Astrocyte of the cerebellum (primary cell): ENCODE results near the gene RBP5.

Experiments
- DNase-seq: peaks from one replicate; pipeline ENCODE4 v3.0.0-alpha.2; 2011; ENCODE audit warnings: low read depth
- H3K4me3 ChIP-seq: 2 replicates; pipeline ENCODE4 v1.5.1; 2011; ENCODE audit warnings: mild to moderate bottlenecking, low read depth, low read length, moderate library complexity
- CTCF ChIP-seq: IDR thresholded peaks from 2 replicates; pipeline ENCODE4 v1.5.1; 2012; ENCODE audit warnings: low read length, low read depth, moderate library complexity, mild to moderate bottlenecking; ENCODE audit errors: missing control alignments
- in situ Hi-C: cut with HindIII; loops from 2 replicates; pipeline ENCODE4 v1.10.0; 2017; ENCODE audit warnings: low sequenced_read_pairs

Gene RBP5

GRCh38 chr12:7101047-7101693, 27.5 kb downstream of the RBP5 start:
- no peak for TF ChIP-seq CTCF
- H3K4me3 ChIP-seq = no peak overlapping the region
- DNase-seq = no peak
- in situ Hi-C loops = no loop called here

GRCh38 chr12:7100239-7100638, 28.4 kb downstream of the RBP5 start:
- in situ Hi-C loops = no loop called here
- no peak overlapping the region for H3K4me3 ChIP-seq
- TF ChIP-seq CTCF = no peak
- no peak for DNase-seq

GRCh38 chr12:7099290-7099996, 29.2 kb downstream of the RBP5 start:
- in situ Hi-C loops = no loop called here
- DNase-seq = no peak
- no peak overlapping the region for H3K4me3 ChIP-seq
- TF ChIP-seq CTCF = no peak

- no peak for TF ChIP-seq CTCF
- in situ Hi-C loops = no loop called here
- no peak overlapping the region for H3K4me3 ChIP-seq
- no peak for DNase-seq
Measured at GRCh38 chr12:7096979-7097378, 31.7 kb downstream of the RBP5 start.

- no peak for TF ChIP-seq CTCF
- DNase-seq = no peak
- in situ Hi-C loops = no loop called here
- no peak overlapping the region for H3K4me3 ChIP-seq
Measured at GRCh38 chr12:7096006-7096932, 32.4 kb downstream of the RBP5 start.

GRCh38 chr12:7093892-7094291, 34.8 kb downstream of the RBP5 start:
- in situ Hi-C loops = no loop called here
- no peak overlapping the region for H3K4me3 ChIP-seq
- no peak for DNase-seq
- TF ChIP-seq CTCF = no peak
